A549 (cell line): Measurements from ENCODE around the gene LAMA3. TPM values are rescaled to one million over a fixed set of nuclear protein-coding genes. Genes with fewer than 3 reads are reported as not detected.

Source experiments
- ATAC-seq, 2 experiments: fragments of 200-7000 bp in 1 of 2; fragments of >200 bp in 1 of 2; cut with Nextera tagmentation in 1 of 2; cut with Tn5 transposase in 1 of 2; 3 replicates each; pipeline versions ENCODE4 v1.8.0 to v1.9.1; 2018 to 2020; ENCODE audit warnings: mild to moderate bottlenecking in 1 of 2, moderate library complexity in 1 of 2
- CTCF ChIA-PET: fragments of 300-600 bp; sonication (Branson Sonifier 250); formaldehyde crosslinking; extraction: SDS; loops from one replicate; lab custom pipeline; 2021; ENCODE audit warnings: antibody characterized with exemption, inconsistent platforms; lab: Yijun Ruan, JAX
- POLR2A ChIA-PET: fragments of 350-600 bp; formaldehyde crosslinking; extraction: SDS; loops from one replicate; lab custom pipeline; 2021; ENCODE audit warnings: antibody characterized with exemption, inconsistent platforms; lab: Yijun Ruan, JAX
- DNase-seq, 2 experiments: peaks; one replicate each; pipeline versions ENCODE4 v3.0.0 to v3.0.0-alpha.2; 2011 to 2016; ENCODE audit warnings: low read depth in 1 of 2, low spot score in 1 of 2
- FAIRE-seq: peaks from 2 replicates; lab custom pipeline; 2011; peaks lifted over from hg19 to GRCh38; lab: Jason Lieb, UNC
- H3K27ac ChIP-seq, 2 experiments: fragments of >200 bp; sonication (Bioruptor Twin); formaldehyde crosslinking; 3 replicates each; pipeline ENCODE4 v1.5.1; 2016 to 2017
- H3K4me1 ChIP-seq: fragments of >200 bp; sonication (Bioruptor Twin); formaldehyde crosslinking; 3 replicates; pipeline ENCODE4 v1.6.1; 2016
- H3K4me2 ChIP-seq: fragments of >200 bp; sonication (Bioruptor Twin); formaldehyde crosslinking; 3 replicates; pipeline ENCODE4 v1.6.1; 2016
- H3K4me3 ChIP-seq: fragments of >200 bp; sonication (Bioruptor Twin); formaldehyde crosslinking; 3 replicates; pipeline ENCODE4 v1.5.1; 2016
- H3K9me3 ChIP-seq: fragments of >200 bp; sonication (Bioruptor Twin); formaldehyde crosslinking; 3 replicates; pipeline ENCODE4 v1.6.1; 2016
- ATOH8 ChIP-seq: fragments of 250-450 bp; sonication (Bioruptor Pico); IDR thresholded peaks from 2 replicates; pipeline ENCODE4 v1.5.0; 2020; ENCODE audit warnings: low read depth, mild to moderate bottlenecking, moderate library complexity
- CBX2 ChIP-seq: fragments of 200-600 bp; sonication (generic); IDR thresholded peaks from 2 replicates; pipeline ENCODE4 v1.6.1; 2016; ENCODE audit warnings: low read depth, mild to moderate bottlenecking, borderline replicate concordance
- CBX8 ChIP-seq: fragments of 200-600 bp; sonication (generic); IDR thresholded peaks from 2 replicates; pipeline ENCODE4 v1.6.1; 2016
- E2F6 ChIP-seq: IDR thresholded peaks from 2 replicates; pipeline ENCODE4 v1.6.1; 2012; ENCODE audit warnings: low read depth, borderline replicate concordance
- EHF ChIP-seq: fragments of 250-450 bp; sonication (Bioruptor Pico); IDR thresholded peaks from 2 replicates; pipeline ENCODE4 v1.5.0; 2020; ENCODE audit warnings: mild to moderate bottlenecking
- EP300 ChIP-seq, 2 experiments: fragments of >200 bp; sonication (Bioruptor Twin); formaldehyde crosslinking; IDR thresholded peaks; 2 replicates in 1 of 2; 3 replicates in 1 of 2; pipeline ENCODE4 v1.6.1; 2016 to 2017
- FOXS1 ChIP-seq: fragments of 250-450 bp; sonication (Bioruptor Pico); IDR thresholded peaks from 2 replicates; pipeline ENCODE4 v1.5.0; 2020; ENCODE audit warnings: mild to moderate bottlenecking, moderate library complexity
- GATA3 ChIP-seq: IDR thresholded peaks from 2 replicates; pipeline ENCODE4 v1.6.1; 2012; ENCODE audit warnings: borderline replicate concordance
- HES2 ChIP-seq: fragments of >200 bp; sonication (Bioruptor Twin); formaldehyde crosslinking; IDR thresholded peaks from 2 replicates; pipeline ENCODE4 v1.6.1; 2016
- HOXA7 ChIP-seq: fragments of 250-450 bp; sonication (Bioruptor Pico); IDR thresholded peaks from 2 replicates; pipeline ENCODE4 v1.5.0; 2020; ENCODE audit warnings: mild to moderate bottlenecking, moderate library complexity
- HOXB13 ChIP-seq: fragments of 250-450 bp; sonication (Bioruptor Pico); IDR thresholded peaks from 2 replicates; pipeline ENCODE4 v1.5.0; 2020; ENCODE audit warnings: low read depth, mild to moderate bottlenecking, moderate library complexity
- KDM1A ChIP-seq: fragments of 200-600 bp; sonication (generic); IDR thresholded peaks from 2 replicates; pipeline ENCODE4 v1.6.1; 2016; ENCODE audit warnings: low read depth, mild to moderate bottlenecking
- MAZ ChIP-seq: fragments of 150-350 bp; IDR thresholded peaks from 2 replicates; pipeline ENCODE4 v1.6.1; 2014; ENCODE audit warnings: antibody characterized with exemption, low read depth, low read length, borderline replicate concordance
- PBX3 ChIP-seq: IDR thresholded peaks from 2 replicates; pipeline ENCODE4 v1.6.1; 2012
- POLR2AphosphoS2 ChIP-seq: conservative IDR thresholded peaks from 2 replicates; pipeline ENCODE4 v1.6.1; 2012; ENCODE audit warnings: low read length, improper control_type of control experiment, inconsistent platforms
- RARB ChIP-seq: fragments of 250-450 bp; sonication (Bioruptor Pico); IDR thresholded peaks from 2 replicates; pipeline ENCODE4 v1.8.0; 2021; ENCODE audit warnings: mild to moderate bottlenecking, moderate library complexity
- RFX5 ChIP-seq: fragments of 450-650 bp; IDR thresholded peaks from 2 replicates; pipeline ENCODE4 v1.7.1; 2014; ENCODE audit warnings: antibody characterized with exemption, mild to moderate bottlenecking, moderate library complexity
- RNF2 ChIP-seq: fragments of 200-600 bp; sonication (generic); IDR thresholded peaks from 2 replicates; pipeline ENCODE4 v1.6.1; 2016; ENCODE audit warnings: low read depth, mild to moderate bottlenecking, antibody characterized with exemption, moderate library complexity, borderline replicate concordance
- SMC3 ChIP-seq: fragments of >200 bp; sonication (Bioruptor Twin); formaldehyde crosslinking; IDR thresholded peaks from 3 replicates; pipeline ENCODE4 v1.6.1; 2018; ENCODE audit warnings: inconsistent platforms
- TFCP2L1 ChIP-seq: fragments of 250-450 bp; sonication (Bioruptor Pico); IDR thresholded peaks from 2 replicates; pipeline ENCODE4 v1.5.0; 2021; ENCODE audit warnings: mild to moderate bottlenecking
- ZC3H11A ChIP-seq: fragments of 450-650 bp; IDR thresholded peaks from 2 replicates; pipeline ENCODE4 v1.6.1; 2014; ENCODE audit warnings: antibody characterized with exemption, mild to moderate bottlenecking
- ZNF302 ChIP-seq: fragments of 250-450 bp; sonication (Bioruptor Pico); IDR thresholded peaks from 2 replicates; pipeline ENCODE4 v1.9.0; 2021; ENCODE audit warnings: inconsistent platforms, mild to moderate bottlenecking, moderate library complexity
- WGBS: methylation state at CpG from one replicate; pipeline ENCODE4 v1.1.6; 2017; ENCODE audit errors: missing lambda C conversion rate; 5-methylcytosine and 5-hydroxymethylcytosine counted together
- polyA plus RNA-seq, 4 experiments: library from polyadenylated mRNA; depleted of rRNA in 3 of 4; stranded (reverse); fragments of >200 nt; fragmentation: RNase III in 1 of 4; extraction: RNeasy Plus Mini Kit Qiagen cat#74134 plus additional on column Dnase treatment in 1 of 4; gene quantifications; 2 replicates in 3 of 4; 3 replicates in 1 of 4; pipeline ENCODE4 v1.2.3, GENCODE V29; 2011 to 2017

Gene LAMA3
- polyA plus RNA-seq, 2 of the 4 experiments (the other 2 are of a cell fraction): 18.2 to 31.0 TPM

- Histone ChIP-seq H3K27ac (peak overlapping the region; percentile 73 to 93), H3K4me2 (peak overlapping the region; percentile 55)
- TF ChIP-seq GATA3 (no peak), ATOH8 (no peak), SMC3 (no peak), CBX8 (no peak), PBX3 (no peak), POLR2AphosphoS2 (no peak), HOXB13 (CRISPR knock-in tag) (no peak), EHF (CRISPR knock-in tag) (no peak), KDM1A (no peak), RFX5 (no peak), ZNF302 (no peak), ZC3H11A (no peak), FOXS1 (CRISPR knock-in tag) (no peak), CBX2 (no peak), MAZ (no peak), HES2 (no peak), HOXA7 (CRISPR knock-in tag) (no peak), RARB (no peak)
- TF ChIP-seq, all 56 proteins: peak for 0
- peaks cover 14% of the 10 kb centered on the region; the same call in 2 of the 3 replicates for H3K9me3 ChIP-seq
- H3K4me3 ChIP-seq: no peak overlapping the region
- FAIRE-seq (no peak), DNase-seq (peak in 1 of 2 experiments; percentile 24), ATAC-seq (no peak)
- CTCF ChIA-PET: interaction anchor here (1.9 kb wide), 1 partner anchor 19 kb away, joined by 5 read pairs; no protein-coding TSS in a partner anchor
- POLR2A ChIA-PET: no interaction called here
- WGBS: 46% methylated on average over 4 of the region's 4 CpGs
- H3K4me1 ChIP-seq: peaks cover 92% of the 10 kb centered on the region
Observed at GRCh38 chr18:23721696-23722480, 32.6 kb downstream of the LAMA3 start.

- Histone ChIP-seq H3K27ac (peak overlapping the region; percentile 73 to 93), H3K4me2 (peak overlapping the region; percentile 55; the same call in 2 of the 3 replicates), H3K9me3 (peaks cover 14% of the 10 kb centered on the region; the same call in 2 of the 3 replicates), H3K4me3 (no peak overlapping the region), H3K4me1 (peaks cover 86% of the 10 kb centered on the region)
- no peak for FAIRE-seq
- CTCF ChIA-PET: interaction anchor here (0.6 to 1.9 kb wide), 2 partner anchors 20 to 92 kb away, joined by 3 to 5 read pairs; no protein-coding TSS in a partner anchor
- DNase-seq: no peak
- no peak for TF ChIP-seq SMC3
- no peak for TF ChIP-seq TFCP2L1 (CRISPR knock-in tag)
- TF ChIP-seq CBX2: no peak
- no peak for TF ChIP-seq E2F6
- TF ChIP-seq KDM1A: no peak
- TF ChIP-seq RNF2: no peak
- no peak for TF ChIP-seq EP300 (IDR thresholded peaks at IDR 0.05)
- WGBS: 59% methylated on average over 3 of the region's 3 CpGs
- POLR2A ChIA-PET: interaction anchor here (0.6 kb wide), 1 partner anchor 82 kb away, joined by 3 read pairs; no protein-coding TSS in a partner anchor
- ATAC-seq: no peak
Observed at GRCh38 chr18:23722646-23723045, 33.4 kb downstream of the LAMA3 start.
